NCI-H1105 treated with DMSO at 0.1 percent for 48 hours (cell line): ENCODE results near the gene MAGEA9B.
A peak's percentile ranks its signal among the peaks of the same experiment; 100 is the strongest.
"Not testable (repeated sequence)": the region's sequence is repeated elsewhere in the genome, so short reads cannot be mapped to it uniquely, and the experiment has no call there.

Source experiments
- DNase-seq: peaks from one replicate; lab custom pipeline; 2025; lab: John Stamatoyannopoulos, UW

Gene MAGEA9B

DNA sequence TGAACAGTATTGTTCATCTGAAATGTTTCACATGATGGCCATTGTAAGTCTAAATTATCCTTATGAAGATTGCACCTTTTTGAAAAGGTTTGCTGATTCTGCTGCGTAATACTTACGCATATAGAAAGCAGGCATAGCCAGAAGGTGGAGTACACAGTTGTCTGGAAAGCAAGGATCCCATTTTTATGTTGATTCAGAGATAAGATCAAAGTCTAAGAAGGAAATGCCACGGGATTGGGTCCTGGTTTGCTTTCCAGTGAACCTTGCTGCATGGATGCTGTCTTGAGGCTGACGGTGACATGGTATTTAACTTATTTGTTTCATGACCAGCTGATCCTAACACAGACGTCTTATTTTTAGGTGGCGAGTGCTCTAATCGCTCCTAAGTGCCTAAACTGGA lies 15.5 kb downstream of the MAGEA9B start:
- no peak for DNase-seq

DNA sequence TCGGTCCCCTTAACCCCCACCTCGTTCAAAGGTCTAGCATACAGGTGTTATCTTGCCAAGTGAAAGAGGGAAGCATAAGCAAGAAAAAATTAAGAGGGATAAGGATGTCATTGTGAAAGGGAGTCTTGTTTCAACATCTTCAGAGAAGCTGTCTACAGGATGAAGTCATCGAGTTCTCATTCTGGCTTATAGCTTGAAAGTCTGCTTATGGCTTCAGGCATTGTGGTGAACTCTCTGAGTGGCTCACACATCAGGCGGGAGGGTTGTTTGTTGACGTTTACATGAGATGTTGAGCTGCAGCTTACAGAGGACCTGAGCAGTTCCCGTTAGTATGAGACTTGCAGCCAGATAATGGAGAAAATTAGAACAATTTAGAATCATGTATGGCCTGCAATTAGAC lies 16.6 kb downstream of the MAGEA9B start:
- no peak for DNase-seq

DNA sequence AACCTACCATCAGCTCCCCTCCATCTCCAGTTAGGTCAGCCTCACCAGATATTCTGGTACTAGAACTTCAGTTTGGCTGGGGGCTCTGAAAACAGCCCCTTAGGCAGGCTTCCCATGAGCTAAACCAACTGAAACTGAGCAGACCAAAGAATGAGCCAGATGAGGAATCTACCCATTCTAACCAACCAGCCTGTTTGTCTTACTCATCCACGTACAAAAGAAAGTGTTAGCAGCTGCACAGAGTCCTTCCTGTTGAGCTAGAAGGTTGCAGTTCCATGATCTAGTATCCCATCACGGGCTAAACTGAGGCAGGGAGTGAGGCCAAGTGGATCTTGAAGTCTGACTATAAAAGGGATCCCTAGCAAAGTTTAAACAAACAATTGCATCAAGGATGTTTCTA lies 17.5 kb downstream of the MAGEA9B start:
- DNase-seq: no peak

- DNase-seq: peak; percentile 40
Measured at GRCh38 chrX:149568701-149569296, 18.5 kb downstream of the MAGEA9B start.

GRCh38 chrX:149567621-149568417 lies 19.4 kb downstream of the MAGEA9B start:
- DNase-seq: no peak

GRCh38 chrX:149563359-149563758 lies 23.9 kb downstream of the MAGEA9B start:
- no peak for DNase-seq

- DNase-seq: not testable (repeated sequence)
Measured at GRCh38 chrX:149555251-149555650, 32.0 kb downstream of the MAGEA9B start.

- DNase-seq: not testable (repeated sequence)
Measured at GRCh38 chrX:149551939-149552248, 35.4 kb downstream of the MAGEA9B start.

DNA sequence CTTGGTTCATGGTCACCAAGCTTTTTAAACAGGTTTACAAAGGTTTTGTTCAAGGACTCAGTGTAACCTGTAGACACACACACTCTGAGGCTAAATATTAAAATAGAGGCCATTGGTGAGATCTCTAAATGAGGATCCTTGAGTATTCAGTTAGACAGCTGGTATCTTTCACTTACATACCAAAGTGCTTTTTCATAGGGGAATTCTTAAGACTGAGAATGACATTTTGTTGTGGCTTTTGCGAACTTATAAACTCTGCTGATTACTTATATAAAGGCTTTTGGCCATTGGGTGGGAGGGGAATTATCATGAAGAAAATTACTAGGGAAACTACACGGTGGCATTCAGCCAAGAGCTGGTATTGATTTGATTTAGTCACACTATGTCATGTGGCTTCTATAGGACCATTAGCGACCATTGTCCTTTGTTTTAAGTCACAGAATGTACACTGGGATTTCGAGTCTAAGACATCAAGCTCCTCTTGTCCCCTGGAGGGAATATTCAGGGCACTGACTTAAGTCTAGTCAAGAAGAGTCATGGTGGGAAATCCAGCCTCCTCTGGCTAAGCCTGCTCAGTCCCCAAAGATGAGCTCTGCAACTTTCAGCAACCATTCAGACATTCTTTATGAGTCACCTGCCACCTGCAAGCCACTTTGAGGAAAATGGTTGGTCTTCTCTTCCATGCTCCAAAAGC lies 35.9 kb downstream of the MAGEA9B start:
- not testable (repeated sequence) for DNase-seq

DNA sequence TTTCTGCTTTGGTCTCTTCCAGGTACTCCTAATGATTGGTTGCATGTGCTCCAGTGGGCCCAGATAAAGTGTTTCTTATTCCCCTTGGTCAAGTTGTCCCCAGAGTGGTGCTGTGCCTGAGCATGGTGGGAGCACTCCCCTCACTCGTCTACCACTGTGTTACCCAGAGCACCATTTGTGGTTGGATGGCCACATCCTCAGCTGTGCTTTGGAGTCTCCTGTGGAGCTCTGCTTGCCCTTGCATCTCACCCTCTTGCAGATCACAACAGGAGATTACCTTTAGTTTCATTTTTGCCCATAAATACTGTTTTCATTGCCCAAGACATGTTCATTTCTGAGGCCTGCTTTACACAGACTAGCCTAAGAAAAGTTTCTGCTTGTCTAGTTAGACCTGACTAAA lies 36.8 kb downstream of the MAGEA9B start:
- not testable (repeated sequence) for DNase-seq

DNA sequence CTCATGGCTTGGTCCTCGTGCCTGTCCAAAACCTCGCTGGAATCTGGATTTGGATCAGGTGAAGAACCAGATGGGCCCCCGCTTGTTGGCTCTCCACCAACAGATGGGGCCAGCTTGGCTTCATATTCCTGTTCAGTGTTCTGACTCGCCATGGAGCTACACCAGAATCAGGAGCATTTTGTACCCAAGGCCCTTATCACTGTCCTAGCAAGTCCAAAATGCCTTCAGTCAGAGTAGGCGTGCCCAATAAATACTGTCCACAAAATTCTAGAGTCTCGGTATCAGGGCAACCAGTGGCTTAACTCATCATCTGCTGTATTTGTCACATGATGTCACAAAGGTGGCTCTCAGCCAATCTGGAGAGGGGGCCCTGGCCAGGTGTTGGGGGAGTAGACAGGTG lies 37.6 kb downstream of the MAGEA9B start, which contains the start of gene HSFX3:
TSS of gene HSFX3 (minus strand) at position 224 of the 400 bp plus-strand sequence. CDS start at position 152, 72 bp downstream.
- not testable (repeated sequence) for DNase-seq

GRCh38 chrX:149547782-149548181 lies 39.5 kb downstream of the MAGEA9B start:
- DNase-seq: not testable (repeated sequence)

DNA sequence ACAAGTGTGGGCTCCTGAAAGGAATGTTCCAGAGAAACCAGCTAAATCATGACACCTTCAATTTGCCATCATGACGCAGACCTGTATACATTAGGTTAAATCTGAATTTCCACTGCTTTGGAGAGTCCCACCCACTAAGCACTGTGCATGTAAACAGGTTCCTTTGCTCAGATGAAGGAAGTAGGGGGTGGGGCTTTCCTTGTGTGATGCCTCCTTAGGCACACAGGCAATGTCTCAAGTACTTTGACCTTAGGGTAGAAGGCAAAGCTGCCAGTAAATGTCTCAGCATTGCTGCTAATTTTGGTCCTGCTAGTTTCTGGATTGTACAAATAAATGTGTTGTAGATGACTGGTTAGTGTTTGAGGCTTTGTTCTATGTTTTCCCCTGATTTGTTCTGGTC lies 40.3 kb downstream of the MAGEA9B start:
- DNase-seq: not testable (repeated sequence)

- DNase-seq: not testable (repeated sequence)
Measured at GRCh38 chrX:149545545-149546543, 41.4 kb downstream of the MAGEA9B start.

GRCh38 chrX:149541521-149542047 lies 45.7 kb downstream of the MAGEA9B start:
- no peak for DNase-seq

GRCh38 chrX:149540621-149541520 lies 46.4 kb downstream of the MAGEA9B start, which contains the start of gene EOLA1:
Gene EOLA1 (plus strand): TSS chrX:149541012. CDS start chrX:149545631, 4,619 bp downstream.
- DNase-seq: peak; percentile 99

DNA sequence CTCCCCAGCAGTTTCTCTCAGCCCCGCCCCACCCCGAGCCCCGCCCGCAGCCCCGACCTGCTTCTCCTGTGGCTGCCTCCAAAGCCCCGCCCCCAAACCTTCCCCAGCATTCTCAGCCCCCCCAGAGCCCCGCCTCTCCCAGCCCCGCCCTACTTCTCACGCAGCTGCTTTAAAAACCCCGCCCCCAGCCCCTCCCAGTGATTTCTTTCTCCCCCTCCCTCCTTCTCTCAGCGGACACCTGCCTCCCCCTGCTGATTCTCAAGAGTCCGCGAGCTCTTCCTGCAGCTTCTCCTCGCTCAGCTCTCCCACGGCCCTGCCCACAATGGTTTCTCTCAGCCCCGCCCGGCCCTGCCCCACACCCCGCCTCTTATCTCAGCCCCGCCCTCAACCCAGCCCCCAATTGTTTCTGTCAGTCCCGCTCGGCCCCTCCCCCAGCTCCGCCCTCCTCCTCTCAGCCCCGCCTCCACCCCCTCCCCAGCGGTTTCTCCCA lies 47.1 kb downstream of the MAGEA9B start:
- peak; percentile 97 for DNase-seq

GRCh38 chrX:149539283-149540130 lies 47.8 kb downstream of the MAGEA9B start:
- DNase-seq: peak; percentile 97

GRCh38 chrX:149537474-149537873 lies 49.8 kb downstream of the MAGEA9B start:
- DNase-seq: not testable (repeated sequence)
